HG02852 (cell line): ENCODE measurements around the gene CD2.

Source experiments
- ATAC-seq: cut with Tn5 transposase; IDR thresholded peaks from one replicate; pipeline ENCODE4 v1.9.1; 2021; ENCODE audit warnings: mild to moderate bottlenecking, moderate library complexity; ENCODE audit not compliant: unreplicated experiment

CD2 gene

GRCh38 chr1:116726872-116727820 lies 27.1 kb upstream of the CD2 start:
- ATAC-seq = no peak

GRCh38 chr1:116731439-116731838 lies 22.8 kb upstream of the CD2 start:
- no peak for ATAC-seq

GRCh38 chr1:116732726-116733125 lies 21.5 kb upstream of the CD2 start:
- ATAC-seq = no peak

GRCh38 chr1:116733476-116734365 lies 20.5 kb upstream of the CD2 start:
- no peak for ATAC-seq

- no peak for ATAC-seq
These were observed 19.0 kb upstream of the CD2 start for GRCh38 chr1:116735246-116735645.

GRCh38 chr1:116737020-116737854 lies 17.0 kb upstream of the CD2 start:
- ATAC-seq = peak; percentile 44

- ATAC-seq = peak; percentile 28
These were observed 16.3 kb upstream of the CD2 start for GRCh38 chr1:116737855-116738321.

GRCh38 chr1:116738673-116739370 lies 15.4 kb upstream of the CD2 start:
- ATAC-seq = peak; percentile 77

GRCh38 chr1:116739371-116740012 lies 14.7 kb upstream of the CD2 start:
- ATAC-seq = no peak

- ATAC-seq = no peak
These were observed 13.9 kb upstream of the CD2 start for GRCh38 chr1:116740296-116740695.

- ATAC-seq = no peak
These were observed 13.5 kb upstream of the CD2 start for GRCh38 chr1:116740746-116741145.

- ATAC-seq = no peak
These were observed 12.2 kb upstream of the CD2 start for GRCh38 chr1:116741836-116742565.

GRCh38 chr1:116743535-116743934 lies 10.7 kb upstream of the CD2 start:
- ATAC-seq = no peak

- no peak for ATAC-seq
These were observed 6.0 kb upstream of the CD2 start for GRCh38 chr1:116748272-116748671.

GRCh38 chr1:116751146-116751545 lies 3.1 kb upstream of the CD2 start:
- ATAC-seq = no peak

- ATAC-seq = no peak
These were observed 2.6 kb upstream of the CD2 start for GRCh38 chr1:116751621-116752020.

- no peak for ATAC-seq
These were observed 918 bp upstream of the CD2 start for GRCh38 chr1:116753312-116753711.

GRCh38 chr1:116755066-116755465 lies 836 bp downstream of the CD2 start:
- ATAC-seq = no peak

GRCh38 chr1:116755681-116756080 lies 1.5 kb downstream of the CD2 start:
- no peak for ATAC-seq
